Measurements from ENCODE around the gene SERINC5.

Gene SERINC5

GRCh38 chr5:80251636-80252035 is 4.2 kb downstream of the SERINC5 start:
- DNase-seq = no peak

GRCh38 chr5:80250801-80251200 is 5.0 kb downstream of the SERINC5 start:
- DNase-seq = no peak

GRCh38 chr5:80249901-80250300 is 5.9 kb downstream of the SERINC5 start:
- no peak for DNase-seq

- DNase-seq = no peak
Measured at GRCh38 chr5:80248378-80248777, 7.5 kb downstream of the SERINC5 start.

GRCh38 chr5:80246995-80247729 is 8.7 kb downstream of the SERINC5 start:
- peak; percentile 95 for DNase-seq

- DNase-seq = no peak
Measured at GRCh38 chr5:80246001-80246758, 9.7 kb downstream of the SERINC5 start.

- no peak for DNase-seq
Measured at GRCh38 chr5:80243567-80243966, 12.3 kb downstream of the SERINC5 start.

GRCh38 chr5:80242849-80243248 is 13.0 kb downstream of the SERINC5 start:
- DNase-seq = no peak

- DNase-seq = no peak
Measured at GRCh38 chr5:80240368-80240986, 15.4 kb downstream of the SERINC5 start.

GRCh38 chr5:80239680-80240367 is 16.0 kb downstream of the SERINC5 start:
- peak; percentile 26 for DNase-seq

GRCh38 chr5:80238778-80239679 is 16.8 kb downstream of the SERINC5 start:
- DNase-seq = peak; percentile 49

GRCh38 chr5:80238097-80238496 is 17.8 kb downstream of the SERINC5 start:
- no peak for DNase-seq

- DNase-seq = no peak
Measured at GRCh38 chr5:80237243-80237642, 18.6 kb downstream of the SERINC5 start.

- no peak for DNase-seq
Measured at GRCh38 chr5:80234116-80234948, 21.5 kb downstream of the SERINC5 start.

GRCh38 chr5:80231693-80232092 is 24.2 kb downstream of the SERINC5 start:
- no peak for DNase-seq

GRCh38 chr5:80231243-80231642 is 24.6 kb downstream of the SERINC5 start:
- DNase-seq = peak; percentile 85

- no peak for DNase-seq
Measured at GRCh38 chr5:80230269-80230992, 25.4 kb downstream of the SERINC5 start.

- no peak for DNase-seq
Measured at GRCh38 chr5:80229902-80230255, 26.0 kb downstream of the SERINC5 start.

GRCh38 chr5:80227979-80228596 is 27.8 kb downstream of the SERINC5 start:
- DNase-seq = no peak

- DNase-seq = no peak
Measured at GRCh38 chr5:80225934-80226326, 29.9 kb downstream of the SERINC5 start.
